K562 (cell line): Measurements from ENCODE around the gene FCAMR.

ENCODE experiments used
- ATF2 ChIP-seq: sonication (generic); formaldehyde crosslinking; IDR thresholded peaks from 2 replicates; pipeline ENCODE4 v1.8.1; 2022; ENCODE audit warnings: missing genetic modification reagents
- GATA2 ChIP-seq: sonication (generic); formaldehyde crosslinking; IDR thresholded peaks from 2 replicates; pipeline ENCODE4 v1.4.0; 2020; ENCODE audit warnings: mild to moderate bottlenecking, missing genetic modification reagents
- JUND ChIP-seq, 2 experiments: IDR thresholded peaks; 2 replicates in 1 of 2; 3 replicates in 1 of 2; pipeline ENCODE4 v1.6.1; 2011; ENCODE audit warnings: borderline replicate concordance in 2 of 2, low read depth in 2 of 2, low read length in 2 of 2, improper control_type of control experiment in 1 of 2, missing biosample characterization in 1 of 2, missing genetic modification characterization in 1 of 2, missing genetic modification reagents in 1 of 2
- MAFK ChIP-seq: IDR thresholded peaks from 2 replicates; pipeline ENCODE4 v1.6.1; 2011; ENCODE audit warnings: low read length, improper control_type of control experiment
- POLR2A ChIP-seq: fragments of 450-650 bp; conservative IDR thresholded peaks from 2 replicates; pipeline ENCODE4 v1.6.1; 2016
- SUPT5H ChIP-seq: fragments of 450-650 bp; IDR thresholded peaks from 2 replicates; pipeline ENCODE4 v1.6.1; 2016
- TARDBP ChIP-seq: fragments of 450-650 bp; IDR thresholded peaks from 2 replicates; pipeline ENCODE4 v1.6.1; 2016
- ZC3H4 ChIP-seq: sonication (generic); formaldehyde crosslinking; IDR thresholded peaks from 2 replicates; pipeline ENCODE4 v1.9.0; 2021; ENCODE audit warnings: missing genetic modification reagents, borderline replicate concordance
- ZNF324 ChIP-seq: fragments of 250-450 bp; sonication (Bioruptor Pico); IDR thresholded peaks from 2 replicates; pipeline ENCODE4 v1.4.0; 2020; ENCODE audit warnings: mild to moderate bottlenecking
- TF ChIP-seq, protein P1 (sequence below): fragments of 450-650 bp; IDR thresholded peaks from 2 replicates; pipeline ENCODE4 v1.6.1; 2016; ENCODE audit warnings: mild to moderate bottlenecking
- TF ChIP-seq, protein P2 (sequence below): sonication (generic); formaldehyde crosslinking; IDR thresholded peaks from 2 replicates; pipeline ENCODE4 v1.8.0; 2022; ENCODE audit warnings: mild to moderate bottlenecking, missing genetic modification reagents, borderline replicate concordance
- TF ChIP-seq, protein P3 (sequence below): fragments of 450-650 bp; conservative IDR thresholded peaks from 2 replicates; pipeline ENCODE4 v1.6.1; 2016; ENCODE audit warnings: missing genetic modification characterization, low read depth, mild to moderate bottlenecking, missing compliant biosample characterization, moderate library complexity
- TF ChIP-seq, protein P4 (sequence below): fragments of 450-650 bp; formaldehyde crosslinking; IDR thresholded peaks from 2 replicates; pipeline ENCODE4 v1.4.0; 2022; ENCODE audit warnings: missing genetic modification characterization

DNA sequence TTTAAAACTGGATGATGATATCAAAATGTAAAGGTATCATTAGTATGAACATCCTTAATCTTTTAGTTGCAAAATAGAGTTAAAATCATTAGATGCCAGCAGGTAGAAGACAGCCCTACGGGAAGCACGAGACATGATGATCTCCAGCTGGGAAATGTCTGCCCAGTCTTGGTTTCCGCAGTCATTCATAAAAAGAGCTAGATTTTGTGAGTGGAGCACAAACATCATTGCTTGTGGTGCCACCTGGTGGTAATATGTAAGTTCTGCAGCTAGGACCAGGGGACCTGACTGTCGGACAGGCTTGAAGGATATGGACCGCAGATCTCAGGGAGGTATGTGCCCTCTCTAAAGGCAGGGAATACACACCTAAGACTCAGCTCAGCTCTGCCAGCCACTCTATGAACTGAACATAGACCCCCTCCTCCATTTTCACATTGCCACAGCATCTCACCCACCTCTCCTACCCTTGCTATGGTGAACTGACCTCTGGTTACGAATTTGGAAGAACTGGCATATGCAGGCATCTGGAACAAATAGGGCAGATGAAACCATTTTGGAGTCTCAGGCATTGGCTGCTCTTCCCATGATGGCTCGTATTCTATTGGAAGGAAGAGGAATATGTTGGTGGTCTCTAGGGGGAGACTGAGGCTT is 57.7 kb downstream of the FCAMR start:
- TF ChIP-seq TARDBP (no peak), ATF2 (no peak), ZC3H4 (CRISPR knock-in tag) (no peak), MAFK (no peak), POLR2A (no peak), SUPT5H (no peak), ZNF324 (CRISPR knock-in tag) (no peak), GATA2 (CRISPR knock-in tag) (no peak), JUND (IDR thresholded peaks at IDR 0.05; ENCODE audit: borderline replicate concordance, low read depth, low read length) (no peak), JUND (tag; IDR thresholded peaks at IDR 0.05; ENCODE audit: borderline replicate concordance, low read depth, low read length) (no peak)
- TF ChIP-seq, protein P1, sequence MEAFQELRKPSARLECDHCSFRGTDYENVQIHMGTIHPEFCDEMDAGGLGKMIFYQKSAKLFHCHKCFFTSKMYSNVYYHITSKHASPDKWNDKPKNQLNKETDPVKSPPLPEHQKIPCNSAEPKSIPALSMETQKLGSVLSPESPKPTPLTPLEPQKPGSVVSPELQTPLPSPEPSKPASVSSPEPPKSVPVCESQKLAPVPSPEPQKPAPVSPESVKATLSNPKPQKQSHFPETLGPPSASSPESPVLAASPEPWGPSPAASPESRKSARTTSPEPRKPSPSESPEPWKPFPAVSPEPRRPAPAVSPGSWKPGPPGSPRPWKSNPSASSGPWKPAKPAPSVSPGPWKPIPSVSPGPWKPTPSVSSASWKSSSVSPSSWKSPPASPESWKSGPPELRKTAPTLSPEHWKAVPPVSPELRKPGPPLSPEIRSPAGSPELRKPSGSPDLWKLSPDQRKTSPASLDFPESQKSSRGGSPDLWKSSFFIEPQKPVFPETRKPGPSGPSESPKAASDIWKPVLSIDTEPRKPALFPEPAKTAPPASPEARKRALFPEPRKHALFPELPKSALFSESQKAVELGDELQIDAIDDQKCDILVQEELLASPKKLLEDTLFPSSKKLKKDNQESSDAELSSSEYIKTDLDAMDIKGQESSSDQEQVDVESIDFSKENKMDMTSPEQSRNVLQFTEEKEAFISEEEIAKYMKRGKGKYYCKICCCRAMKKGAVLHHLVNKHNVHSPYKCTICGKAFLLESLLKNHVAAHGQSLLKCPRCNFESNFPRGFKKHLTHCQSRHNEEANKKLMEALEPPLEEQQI, result no peak
- TF ChIP-seq, protein P2, sequence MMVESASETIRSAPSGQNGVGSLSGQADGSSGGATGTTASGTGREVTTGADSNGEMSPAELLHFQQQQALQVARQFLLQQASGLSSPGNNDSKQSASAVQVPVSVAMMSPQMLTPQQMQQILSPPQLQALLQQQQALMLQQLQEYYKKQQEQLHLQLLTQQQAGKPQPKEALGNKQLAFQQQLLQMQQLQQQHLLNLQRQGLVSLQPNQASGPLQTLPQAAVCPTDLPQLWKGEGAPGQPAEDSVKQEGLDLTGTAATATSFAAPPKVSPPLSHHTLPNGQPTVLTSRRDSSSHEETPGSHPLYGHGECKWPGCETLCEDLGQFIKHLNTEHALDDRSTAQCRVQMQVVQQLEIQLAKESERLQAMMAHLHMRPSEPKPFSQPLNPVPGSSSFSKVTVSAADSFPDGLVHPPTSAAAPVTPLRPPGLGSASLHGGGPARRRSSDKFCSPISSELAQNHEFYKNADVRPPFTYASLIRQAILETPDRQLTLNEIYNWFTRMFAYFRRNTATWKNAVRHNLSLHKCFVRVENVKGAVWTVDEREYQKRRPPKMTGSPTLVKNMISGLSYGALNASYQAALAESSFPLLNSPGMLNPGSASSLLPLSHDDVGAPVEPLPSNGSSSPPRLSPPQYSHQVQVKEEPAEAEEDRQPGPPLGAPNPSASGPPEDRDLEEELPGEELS (CRISPR knock-in tag), result no peak
- TF ChIP-seq, protein P3, sequence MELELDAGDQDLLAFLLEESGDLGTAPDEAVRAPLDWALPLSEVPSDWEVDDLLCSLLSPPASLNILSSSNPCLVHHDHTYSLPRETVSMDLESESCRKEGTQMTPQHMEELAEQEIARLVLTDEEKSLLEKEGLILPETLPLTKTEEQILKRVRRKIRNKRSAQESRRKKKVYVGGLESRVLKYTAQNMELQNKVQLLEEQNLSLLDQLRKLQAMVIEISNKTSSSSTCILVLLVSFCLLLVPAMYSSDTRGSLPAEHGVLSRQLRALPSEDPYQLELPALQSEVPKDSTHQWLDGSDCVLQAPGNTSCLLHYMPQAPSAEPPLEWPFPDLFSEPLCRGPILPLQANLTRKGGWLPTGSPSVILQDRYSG (tag), result no peak
- TF ChIP-seq, protein P4, sequence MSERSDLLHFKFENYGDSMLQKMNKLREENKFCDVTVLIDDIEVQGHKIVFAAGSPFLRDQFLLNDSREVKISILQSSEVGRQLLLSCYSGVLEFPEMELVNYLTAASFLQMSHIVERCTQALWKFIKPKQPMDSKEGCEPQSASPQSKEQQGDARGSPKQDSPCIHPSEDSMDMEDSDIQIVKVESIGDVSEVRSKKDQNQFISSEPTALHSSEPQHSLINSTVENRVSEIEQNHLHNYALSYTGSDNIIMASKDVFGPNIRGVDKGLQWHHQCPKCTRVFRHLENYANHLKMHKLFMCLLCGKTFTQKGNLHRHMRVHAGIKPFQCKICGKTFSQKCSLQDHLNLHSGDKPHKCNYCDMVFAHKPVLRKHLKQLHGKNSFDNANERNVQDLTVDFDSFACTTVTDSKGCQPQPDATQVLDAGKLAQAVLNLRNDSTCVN (CRISPR knock-in tag), result no peak
